Activated CD8-positive, alpha-beta memory T cell treated with anti-CD3 and anti-CD28 coated beads, Interleukin-2, amount 50 U/mL, for 24 hours (primary cell): ENCODE measurements around the gene EPHB1.

Experiments used
- DNase-seq: peaks from one replicate; pipeline ENCODE4 v3.0.0-alpha.2; 2020; ENCODE audit errors: extremely low read depth

EPHB1 gene

GRCh38 chr3:134849561-134849960 lies 54.5 kb downstream of the EPHB1 start:
- DNase-seq: no peak

- DNase-seq: no peak
These were observed 55.7 kb downstream of the EPHB1 start for GRCh38 chr3:134850761-134851160.

DNA sequence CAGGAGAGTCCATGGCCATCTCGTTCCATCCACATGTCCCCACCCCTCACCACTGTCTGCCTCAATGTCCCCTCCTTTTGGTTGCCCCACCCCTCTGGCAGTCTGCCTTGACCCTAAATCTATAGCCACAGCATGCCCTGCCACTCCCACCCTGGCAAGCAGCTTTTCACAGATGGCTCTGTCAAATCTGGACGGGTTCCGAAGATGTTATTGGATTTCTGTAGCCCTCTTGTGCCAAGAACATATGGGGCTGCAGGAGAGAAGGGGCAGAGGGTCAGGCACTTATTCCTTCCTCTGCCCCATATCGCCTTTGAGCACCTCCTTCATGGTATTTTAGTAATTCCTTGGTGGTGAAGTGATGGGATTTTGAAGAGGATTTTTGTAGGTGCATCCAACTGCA lies 57.1 kb downstream of the EPHB1 start:
- no peak for DNase-seq

- no peak for DNase-seq
These were observed 57.9 kb downstream of the EPHB1 start for GRCh38 chr3:134852893-134853351.

DNA sequence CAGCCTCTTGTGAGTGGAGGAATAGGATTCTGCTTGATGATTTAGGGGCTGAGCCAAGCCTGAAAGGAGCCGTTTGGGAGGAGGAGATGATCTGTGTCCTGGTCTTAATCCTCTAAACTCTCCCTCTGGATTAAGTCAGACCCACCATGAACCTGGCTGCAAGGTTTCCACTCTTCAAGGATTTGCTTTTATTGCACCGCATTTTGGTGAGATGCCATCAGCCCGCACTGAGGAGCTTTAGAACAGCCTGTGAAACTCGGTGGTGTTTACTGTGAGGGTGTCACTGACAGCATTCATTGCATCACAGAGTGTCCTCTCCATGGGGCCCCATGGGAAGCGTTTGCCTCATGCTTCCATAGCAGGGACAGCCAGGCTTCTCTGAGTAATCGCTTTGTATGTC lies 59.2 kb downstream of the EPHB1 start:
- no peak for DNase-seq

- DNase-seq: no peak
These were observed 62.3 kb downstream of the EPHB1 start for GRCh38 chr3:134857356-134857755.

DNA sequence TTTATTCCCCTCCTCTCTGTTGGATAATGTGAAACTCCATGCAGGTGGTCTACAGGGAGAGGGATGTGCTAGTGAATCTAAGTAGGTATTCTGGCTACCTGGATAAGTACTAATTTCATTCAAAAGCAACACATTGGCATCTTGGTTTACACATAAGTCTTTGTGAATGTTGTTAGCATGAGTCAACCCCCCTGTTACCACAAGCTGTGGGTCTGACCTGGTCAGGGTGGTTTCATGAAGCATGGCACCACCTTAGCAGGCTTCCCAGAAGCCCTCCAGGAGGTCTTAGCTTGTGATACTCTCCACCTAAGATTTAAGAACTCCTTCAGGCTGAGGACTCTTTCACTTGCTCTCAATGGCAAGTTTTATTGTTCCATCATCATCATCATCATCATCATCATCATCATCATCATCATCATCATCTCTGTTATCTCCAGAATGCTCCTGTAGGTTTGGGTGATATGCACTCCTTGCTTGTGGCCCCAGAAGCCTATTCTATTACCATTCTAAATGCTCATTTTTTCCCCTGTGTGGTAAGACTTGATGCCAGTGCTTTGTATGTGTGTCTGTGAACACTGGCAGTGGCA lies 62.8 kb downstream of the EPHB1 start:
- no peak for DNase-seq

GRCh38 chr3:134858441-134859035 lies 63.5 kb downstream of the EPHB1 start:
- DNase-seq: no peak

GRCh38 chr3:134859341-134859740 lies 64.3 kb downstream of the EPHB1 start:
- no peak for DNase-seq

GRCh38 chr3:134860141-134860540 lies 65.1 kb downstream of the EPHB1 start:
- DNase-seq: no peak

- DNase-seq: no peak
These were observed 68.9 kb downstream of the EPHB1 start for GRCh38 chr3:134863915-134864314.

GRCh38 chr3:134864636-134865035 lies 69.6 kb downstream of the EPHB1 start:
- DNase-seq: no peak

- DNase-seq: no peak
These were observed 72.2 kb downstream of the EPHB1 start for GRCh38 chr3:134867277-134867676.

- DNase-seq: no peak
These were observed 74.2 kb downstream of the EPHB1 start for GRCh38 chr3:134869153-134869726.

DNA sequence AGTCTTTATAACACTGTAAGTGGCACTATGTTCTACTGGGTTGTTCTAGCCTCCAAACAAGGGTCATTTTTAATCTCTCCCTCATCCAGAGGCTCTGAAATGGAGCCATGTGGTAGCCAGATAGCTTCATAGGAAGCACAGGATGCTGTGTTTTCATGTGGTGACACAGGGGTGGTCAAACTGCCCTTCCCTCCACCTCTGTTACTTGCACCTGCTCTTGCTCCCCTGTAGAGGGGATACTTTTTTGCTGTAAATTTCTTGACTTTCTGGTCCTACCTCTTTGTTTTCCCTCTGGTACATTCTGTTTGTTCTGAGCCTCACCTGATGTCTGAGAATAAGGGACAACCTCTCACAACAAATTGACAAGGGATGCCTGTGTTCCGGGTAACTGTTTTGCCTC lies 76.8 kb downstream of the EPHB1 start:
- DNase-seq: no peak

GRCh38 chr3:134872440-134873388 lies 77.7 kb downstream of the EPHB1 start:
- no peak for DNase-seq

- DNase-seq: no peak
These were observed 78.7 kb downstream of the EPHB1 start for GRCh38 chr3:134873789-134874188.

DNA sequence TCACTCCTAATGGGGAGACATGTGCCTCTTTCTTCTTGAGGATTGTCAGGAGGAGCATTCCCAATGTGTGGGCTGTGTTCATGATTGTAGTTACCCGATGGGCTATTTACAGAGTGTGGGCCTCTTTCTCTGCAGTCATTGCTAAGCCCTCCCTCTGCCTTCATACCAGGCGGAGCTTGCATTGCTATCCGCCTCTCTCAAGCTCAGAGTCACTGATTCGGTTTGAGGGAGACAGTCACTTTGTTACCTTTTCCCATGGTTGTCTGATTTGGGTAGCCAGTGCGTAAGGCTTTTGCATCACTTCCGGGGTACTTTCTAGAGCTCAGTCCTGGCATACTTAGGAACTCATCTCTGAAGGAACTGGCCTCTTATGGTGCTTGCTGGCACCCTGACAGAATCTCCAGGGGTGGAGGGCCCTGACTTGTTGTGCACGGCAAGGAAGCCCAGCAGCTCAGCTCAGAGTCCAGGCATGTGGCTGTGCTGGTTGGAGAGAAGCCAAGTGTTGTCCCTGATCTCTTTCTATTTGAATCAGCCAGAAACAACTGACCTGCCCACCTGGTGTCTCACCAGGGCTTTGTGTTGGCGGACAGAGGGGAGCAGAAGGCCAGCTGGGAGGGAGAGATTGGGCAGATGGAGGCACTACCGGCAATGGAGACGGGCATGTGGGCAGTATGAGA lies 79.8 kb downstream of the EPHB1 start:
- DNase-seq: no peak

DNA sequence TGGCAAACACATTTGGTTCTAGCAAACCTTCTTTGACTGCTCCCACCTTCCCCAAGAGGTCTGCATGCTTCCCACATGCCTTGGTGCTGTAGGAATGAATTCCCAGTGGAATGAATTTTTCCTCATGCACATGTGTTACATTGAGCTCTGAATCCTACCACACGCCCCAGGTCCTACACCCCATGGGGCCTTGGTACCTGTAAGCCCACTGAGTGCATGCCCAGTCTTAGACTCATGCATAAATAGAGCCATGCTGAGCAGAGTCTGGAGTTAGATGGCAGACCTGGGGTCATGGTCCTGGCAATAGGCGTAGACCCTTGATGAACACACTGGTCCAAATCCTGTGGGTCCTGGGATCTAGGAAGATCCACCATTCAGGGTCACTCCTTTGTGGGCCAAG lies 81.8 kb downstream of the EPHB1 start:
- DNase-seq: no peak

- DNase-seq: no peak
These were observed 82.7 kb downstream of the EPHB1 start for GRCh38 chr3:134877788-134878187.

DNA sequence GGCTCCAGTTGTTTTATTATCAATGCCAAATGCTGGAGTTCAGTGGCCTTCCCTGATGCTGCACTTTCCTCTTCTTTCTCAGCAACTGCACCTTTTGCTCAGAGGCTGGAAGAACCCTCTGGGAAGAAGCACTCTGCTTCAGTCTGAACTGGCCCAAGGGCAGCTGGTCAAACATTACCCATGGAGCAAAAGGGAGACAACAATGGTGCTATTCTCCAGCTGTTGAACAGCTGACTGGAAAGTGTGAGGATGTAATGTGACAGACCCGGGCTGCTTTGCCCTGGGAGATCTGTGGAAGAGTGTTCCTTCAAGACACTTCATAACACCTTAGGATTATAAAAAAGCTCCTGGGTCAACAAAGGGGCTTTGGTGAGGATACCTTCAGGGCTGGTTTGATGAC lies 84.9 kb downstream of the EPHB1 start:
- no peak for DNase-seq

GRCh38 chr3:134880431-134880830 lies 85.4 kb downstream of the EPHB1 start:
- no peak for DNase-seq
